Measurements from ENCODE around the gene TMSB4X.

DNA sequence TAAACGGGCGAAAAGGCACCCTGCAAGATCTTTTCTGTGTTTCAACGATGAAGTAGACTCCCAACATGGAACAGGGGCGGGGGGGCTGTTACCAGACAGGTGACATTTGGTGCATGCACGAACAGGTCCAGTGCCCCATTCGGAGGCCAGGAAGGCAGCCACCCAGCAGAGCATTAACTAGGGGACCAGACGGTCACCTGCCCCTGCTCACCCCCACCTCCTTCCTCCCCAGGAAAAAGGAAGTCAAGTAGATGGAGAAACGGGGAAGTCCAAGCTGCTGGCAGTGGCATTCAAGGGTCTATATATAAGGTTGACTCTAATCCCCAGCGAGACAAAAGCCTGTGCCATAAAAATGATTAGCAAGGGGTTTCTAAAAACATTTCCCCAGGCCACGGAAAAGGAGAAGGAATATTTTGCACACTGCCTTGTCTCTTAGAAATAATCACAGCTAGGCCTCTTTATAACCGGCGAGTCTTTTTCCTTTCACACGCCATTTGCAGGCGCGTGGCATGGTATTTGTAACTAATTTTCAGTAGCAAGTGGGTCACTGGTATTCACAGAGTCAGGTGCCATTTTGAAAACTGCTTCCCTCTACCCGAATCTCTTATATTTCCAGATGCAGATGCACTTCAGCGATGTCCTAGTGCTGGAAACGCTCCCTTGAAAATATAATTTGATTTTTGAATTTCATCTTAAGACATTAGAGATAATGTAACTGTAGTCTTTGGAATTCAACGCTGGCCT is 1.2 kb upstream of the TMSB4X start:
- TF ChIP-seq, protein P1, sequence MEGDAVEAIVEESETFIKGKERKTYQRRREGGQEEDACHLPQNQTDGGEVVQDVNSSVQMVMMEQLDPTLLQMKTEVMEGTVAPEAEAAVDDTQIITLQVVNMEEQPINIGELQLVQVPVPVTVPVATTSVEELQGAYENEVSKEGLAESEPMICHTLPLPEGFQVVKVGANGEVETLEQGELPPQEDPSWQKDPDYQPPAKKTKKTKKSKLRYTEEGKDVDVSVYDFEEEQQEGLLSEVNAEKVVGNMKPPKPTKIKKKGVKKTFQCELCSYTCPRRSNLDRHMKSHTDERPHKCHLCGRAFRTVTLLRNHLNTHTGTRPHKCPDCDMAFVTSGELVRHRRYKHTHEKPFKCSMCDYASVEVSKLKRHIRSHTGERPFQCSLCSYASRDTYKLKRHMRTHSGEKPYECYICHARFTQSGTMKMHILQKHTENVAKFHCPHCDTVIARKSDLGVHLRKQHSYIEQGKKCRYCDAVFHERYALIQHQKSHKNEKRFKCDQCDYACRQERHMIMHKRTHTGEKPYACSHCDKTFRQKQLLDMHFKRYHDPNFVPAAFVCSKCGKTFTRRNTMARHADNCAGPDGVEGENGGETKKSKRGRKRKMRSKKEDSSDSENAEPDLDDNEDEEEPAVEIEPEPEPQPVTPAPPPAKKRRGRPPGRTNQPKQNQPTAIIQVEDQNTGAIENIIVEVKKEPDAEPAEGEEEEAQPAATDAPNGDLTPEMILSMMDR (IDR thresholded peaks at IDR 0.05; ENCODE audit: insufficient read depth, low read length): no peak
- TF ChIP-seq POLR2AphosphoS5 (IDR thresholded peaks at IDR 0.05; ENCODE audit: low read depth) (no peak), GABPA (IDR thresholded peaks at IDR 0.05; ENCODE audit: low read depth) (no peak), SPI1 (IDR thresholded peaks at IDR 0.05; ENCODE audit: borderline replicate concordance, low read depth) (peak; percentile 92)
- TF ChIP-seq, protein P2, sequence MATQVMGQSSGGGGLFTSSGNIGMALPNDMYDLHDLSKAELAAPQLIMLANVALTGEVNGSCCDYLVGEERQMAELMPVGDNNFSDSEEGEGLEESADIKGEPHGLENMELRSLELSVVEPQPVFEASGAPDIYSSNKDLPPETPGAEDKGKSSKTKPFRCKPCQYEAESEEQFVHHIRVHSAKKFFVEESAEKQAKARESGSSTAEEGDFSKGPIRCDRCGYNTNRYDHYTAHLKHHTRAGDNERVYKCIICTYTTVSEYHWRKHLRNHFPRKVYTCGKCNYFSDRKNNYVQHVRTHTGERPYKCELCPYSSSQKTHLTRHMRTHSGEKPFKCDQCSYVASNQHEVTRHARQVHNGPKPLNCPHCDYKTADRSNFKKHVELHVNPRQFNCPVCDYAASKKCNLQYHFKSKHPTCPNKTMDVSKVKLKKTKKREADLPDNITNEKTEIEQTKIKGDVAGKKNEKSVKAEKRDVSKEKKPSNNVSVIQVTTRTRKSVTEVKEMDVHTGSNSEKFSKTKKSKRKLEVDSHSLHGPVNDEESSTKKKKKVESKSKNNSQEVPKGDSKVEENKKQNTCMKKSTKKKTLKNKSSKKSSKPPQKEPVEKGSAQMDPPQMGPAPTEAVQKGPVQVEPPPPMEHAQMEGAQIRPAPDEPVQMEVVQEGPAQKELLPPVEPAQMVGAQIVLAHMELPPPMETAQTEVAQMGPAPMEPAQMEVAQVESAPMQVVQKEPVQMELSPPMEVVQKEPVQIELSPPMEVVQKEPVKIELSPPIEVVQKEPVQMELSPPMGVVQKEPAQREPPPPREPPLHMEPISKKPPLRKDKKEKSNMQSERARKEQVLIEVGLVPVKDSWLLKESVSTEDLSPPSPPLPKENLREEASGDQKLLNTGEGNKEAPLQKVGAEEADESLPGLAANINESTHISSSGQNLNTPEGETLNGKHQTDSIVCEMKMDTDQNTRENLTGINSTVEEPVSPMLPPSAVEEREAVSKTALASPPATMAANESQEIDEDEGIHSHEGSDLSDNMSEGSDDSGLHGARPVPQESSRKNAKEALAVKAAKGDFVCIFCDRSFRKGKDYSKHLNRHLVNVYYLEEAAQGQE (IDR thresholded peaks at IDR 0.05; ENCODE audit: insufficient replicate concordance, low read depth): no peak
